Mesenteric fat pad (tissue), 1 donor: ENCODE results near the gene ZNF160. TPM values are rescaled to one million over a fixed set of nuclear protein-coding genes. Genes with fewer than 3 reads are reported as not detected.
"Not testable (repeated sequence)": the region's sequence is repeated elsewhere in the genome, so short reads cannot be mapped to it uniquely, and the experiment has no call there.

Experiments
- DNase-seq: peaks from one replicate; pipeline ENCODE4 v3.0.0-alpha.2; 2020; ENCODE audit warnings: low spot score
- total RNA-seq: library from RNA; stranded (reverse); fragmentation: NEBNext Ultra II Directional; extraction: Animal tissue kit (Norgen Biotek cat#: 25700); gene quantifications from one replicate; pipeline ENCODE4 v1.2.1, GENCODE V29; 2021
- donor health status: DM: yes; HTN: yes; CAD: no.

The ZNF160 gene
- total RNA-seq, 1 donor from 2014 or later: 32.8 TPM

DNA sequence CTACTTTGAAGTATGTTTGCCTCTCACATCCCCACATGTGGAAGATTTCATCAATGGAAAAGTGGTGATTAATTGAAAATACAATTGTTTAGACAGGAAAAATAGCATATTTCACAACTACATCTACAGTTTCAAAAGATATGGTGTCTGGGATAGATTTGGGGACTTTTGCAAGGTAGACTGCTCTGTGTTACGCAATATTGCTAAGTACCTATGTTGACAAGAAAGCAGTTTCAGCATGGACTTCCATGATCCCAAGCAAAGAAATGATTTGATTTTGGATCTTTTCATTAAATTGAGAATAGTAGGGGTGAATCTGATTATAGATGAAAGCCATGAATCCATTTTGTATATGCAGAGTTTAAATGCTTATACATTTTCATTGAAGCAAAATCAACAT, 10.5 kb downstream of the ZNF160 start:
- no peak for DNase-seq

DNA sequence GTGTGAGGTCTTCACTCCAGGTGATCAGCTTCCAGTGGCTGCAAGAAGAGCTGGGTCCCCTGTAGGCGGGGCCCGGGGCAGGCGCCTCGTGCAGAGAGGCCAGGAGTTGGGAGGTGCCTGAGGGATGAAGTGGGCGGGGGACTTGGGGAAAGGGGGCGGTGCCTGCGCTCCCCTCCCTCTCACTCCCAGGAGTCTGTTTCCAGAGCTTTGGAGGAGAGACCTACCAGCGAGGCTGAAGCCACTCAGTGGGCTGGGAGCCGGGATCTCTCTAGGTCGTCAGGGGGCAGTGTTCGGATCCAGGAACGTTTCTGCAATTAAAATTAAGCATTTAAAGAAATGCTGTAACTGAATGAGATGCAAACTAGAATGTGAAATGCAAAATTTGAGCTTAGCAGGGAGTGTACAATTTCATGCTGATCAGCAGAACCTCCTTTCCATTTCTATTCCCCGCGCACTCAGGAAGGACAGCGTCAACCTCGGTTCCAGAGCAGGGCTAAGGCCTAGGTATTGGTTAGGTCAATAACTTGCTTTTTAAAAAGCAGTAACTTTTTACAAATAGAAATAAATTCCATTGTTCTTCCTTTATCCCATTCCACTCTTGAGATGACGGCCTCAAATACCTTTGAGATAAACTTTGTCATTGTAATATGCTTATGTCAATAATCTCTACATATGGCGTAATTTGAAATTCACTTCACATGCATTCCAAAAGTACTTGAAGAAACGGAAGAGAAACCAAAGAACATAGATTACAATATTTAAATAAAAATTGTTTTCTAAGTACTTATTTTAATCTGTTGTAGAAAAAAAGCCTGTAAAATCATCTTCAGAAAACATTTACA, 11.6 kb downstream of the ZNF160 start:
- DNase-seq: no peak

DNA sequence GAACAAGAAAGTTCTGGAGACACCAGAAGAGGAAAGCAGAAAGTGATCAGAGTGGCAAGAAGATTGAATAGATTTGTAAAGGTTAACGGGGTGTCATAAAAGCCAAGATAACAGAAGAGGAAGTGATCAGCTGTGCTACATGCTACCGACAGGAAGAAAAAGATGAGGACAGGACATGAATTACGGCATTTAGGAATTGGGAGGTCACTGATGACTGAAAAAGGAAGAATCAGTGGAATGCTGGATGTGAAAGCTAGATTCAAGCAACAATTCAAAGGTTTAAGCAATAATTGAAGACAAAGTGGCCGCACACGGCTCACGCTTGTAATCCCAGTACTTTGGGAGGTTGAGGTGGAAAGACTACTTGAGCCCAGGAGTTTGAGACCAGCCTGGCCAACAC, 15.1 kb downstream of the ZNF160 start:
- no peak for DNase-seq

DNA sequence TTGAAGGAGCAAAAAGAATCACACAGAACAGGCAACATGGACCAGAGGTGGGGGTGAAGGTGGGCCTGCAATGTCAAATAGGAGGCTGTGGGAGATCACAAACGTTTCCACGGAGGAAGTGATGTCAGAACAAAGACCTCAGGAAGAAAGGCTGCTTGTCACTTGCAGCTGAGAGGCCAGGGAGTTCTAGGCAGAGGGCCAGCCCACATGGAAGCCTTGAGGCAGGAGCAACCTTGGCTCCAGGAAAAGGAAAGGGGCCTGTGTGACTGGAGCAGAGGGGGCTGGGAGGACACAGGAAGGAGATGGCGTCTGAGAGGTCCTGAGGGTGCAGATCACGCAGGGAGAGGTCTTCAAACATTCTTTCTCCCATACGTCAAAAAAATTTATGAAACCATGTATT, 16.3 kb downstream of the ZNF160 start:
- DNase-seq: no peak

DNA sequence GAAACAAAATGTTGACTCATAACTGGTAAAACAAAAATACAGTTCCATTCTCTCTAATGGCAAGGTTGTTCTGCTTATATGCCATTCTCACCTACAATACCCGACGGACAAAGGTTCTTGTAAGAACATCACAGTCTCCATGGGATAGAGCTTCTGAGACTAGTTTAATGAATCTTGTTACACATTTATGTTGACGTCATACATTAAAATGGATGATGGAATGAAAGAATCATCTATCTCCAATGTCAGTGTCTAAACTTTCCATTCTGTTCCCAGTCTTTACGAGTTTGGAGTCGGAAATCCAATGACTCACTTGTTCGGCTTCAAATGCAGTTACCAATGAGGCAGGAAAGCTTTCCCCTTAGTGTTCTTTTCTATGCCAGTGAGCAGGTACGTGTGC, 17.7 kb downstream of the ZNF160 start:
- DNase-seq: no peak

DNA sequence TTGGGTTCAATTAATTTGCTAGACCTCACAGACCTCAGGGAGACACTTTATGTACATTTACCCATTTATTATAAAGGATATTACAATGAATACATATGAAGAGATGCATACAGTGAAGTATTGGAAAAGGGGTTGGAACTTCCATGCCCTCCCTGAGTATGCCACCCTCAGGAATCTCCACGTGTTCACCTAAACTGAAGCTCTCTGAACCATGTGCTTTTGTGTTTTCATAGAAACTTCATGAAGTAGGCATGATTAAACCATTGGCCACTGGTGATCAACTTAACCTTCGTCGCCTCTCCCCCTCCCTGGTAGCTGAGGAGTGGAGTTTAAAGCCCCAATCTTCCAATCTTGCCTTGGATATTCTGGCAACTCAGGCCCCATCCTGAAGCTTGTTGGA, 20.3 kb downstream of the ZNF160 start:
- DNase-seq: no peak

DNA sequence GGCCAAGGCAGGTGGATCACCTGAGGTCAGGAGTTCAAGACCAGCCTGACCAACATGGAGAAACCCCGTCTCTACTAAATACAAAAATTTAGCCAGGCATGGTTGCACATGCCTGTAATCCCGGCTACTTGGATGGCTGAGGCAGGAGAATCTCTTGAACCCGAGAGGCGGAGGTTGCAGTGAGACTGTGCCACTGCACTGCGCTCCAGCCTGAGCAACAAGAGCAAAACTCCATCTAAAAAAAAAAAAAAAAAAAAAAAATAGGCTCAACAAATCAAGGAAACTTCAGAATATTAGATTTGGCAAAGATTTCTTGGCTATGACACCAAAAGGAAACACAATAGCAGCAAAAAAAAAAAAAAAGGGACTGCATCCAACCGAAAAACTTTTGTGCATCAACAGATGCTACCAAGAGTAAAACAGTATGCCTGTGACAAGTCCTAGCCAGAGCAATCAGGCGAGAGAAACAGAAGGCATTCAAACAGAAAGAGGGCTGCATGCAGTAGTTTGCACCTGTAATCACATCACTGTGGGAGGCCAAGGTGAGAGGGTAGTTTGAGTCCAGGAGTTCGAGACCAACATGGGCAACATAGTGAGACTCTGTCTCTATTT, 23.8 kb downstream of the ZNF160 start:
- DNase-seq: peak; percentile 35

DNA sequence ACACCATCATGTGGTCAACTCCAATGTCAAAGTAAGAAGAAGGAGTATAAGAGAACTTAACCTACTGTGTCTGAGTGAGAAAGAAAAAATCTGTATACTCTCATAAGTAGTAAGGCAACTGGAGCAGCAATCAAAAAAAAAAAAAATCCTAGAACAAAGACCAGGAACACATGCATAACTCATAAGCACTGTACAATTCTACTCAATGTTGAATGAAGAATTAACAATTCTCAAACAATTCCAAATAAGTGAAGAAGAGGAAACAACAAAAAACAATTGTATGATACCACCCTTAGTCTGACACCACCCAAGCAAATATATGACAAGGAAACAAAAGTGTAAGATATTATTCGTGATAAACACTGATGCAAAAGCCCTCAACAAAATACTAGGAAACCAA, 24.6 kb downstream of the ZNF160 start:
- DNase-seq: no peak

DNA sequence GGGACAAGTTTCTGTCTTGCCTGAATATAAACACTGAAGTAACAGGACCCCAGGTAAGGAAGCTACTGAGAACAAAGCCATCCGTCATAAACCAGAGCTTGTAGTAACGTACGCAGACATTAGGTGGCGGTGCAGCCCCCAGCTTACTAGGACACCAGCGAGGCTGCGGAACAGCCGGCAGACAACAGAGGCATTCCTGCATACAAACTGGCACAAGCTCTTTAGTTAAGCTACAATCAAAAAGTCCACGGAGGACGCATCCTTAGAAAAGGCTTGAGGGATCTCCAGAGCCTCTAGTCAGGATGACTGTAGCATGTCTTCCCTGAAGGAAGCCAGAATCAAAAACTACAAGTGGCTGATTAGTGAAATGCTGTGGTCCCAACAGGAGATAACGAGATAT, 26.2 kb downstream of the ZNF160 start:
- no peak for DNase-seq

DNA sequence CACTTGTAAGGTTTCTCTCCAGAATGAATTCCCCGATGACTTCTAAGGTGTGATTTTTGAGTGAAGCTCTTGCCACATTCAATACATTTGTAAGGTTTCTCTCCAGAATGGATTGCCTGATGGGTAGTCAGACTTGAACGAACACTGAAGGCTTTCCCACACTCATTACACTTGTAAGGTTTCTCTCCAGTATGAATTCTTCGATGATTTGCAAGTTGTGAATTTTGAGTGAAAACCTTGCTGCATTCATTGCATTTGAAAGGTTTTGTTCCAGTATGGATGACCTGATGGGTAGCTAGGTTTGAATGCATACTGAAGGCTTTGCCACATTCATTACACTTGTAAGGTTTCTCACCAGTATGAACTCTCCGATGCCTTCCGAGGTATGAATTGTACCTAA, 34.4 kb downstream of the ZNF160 start:
- no peak for DNase-seq

DNA sequence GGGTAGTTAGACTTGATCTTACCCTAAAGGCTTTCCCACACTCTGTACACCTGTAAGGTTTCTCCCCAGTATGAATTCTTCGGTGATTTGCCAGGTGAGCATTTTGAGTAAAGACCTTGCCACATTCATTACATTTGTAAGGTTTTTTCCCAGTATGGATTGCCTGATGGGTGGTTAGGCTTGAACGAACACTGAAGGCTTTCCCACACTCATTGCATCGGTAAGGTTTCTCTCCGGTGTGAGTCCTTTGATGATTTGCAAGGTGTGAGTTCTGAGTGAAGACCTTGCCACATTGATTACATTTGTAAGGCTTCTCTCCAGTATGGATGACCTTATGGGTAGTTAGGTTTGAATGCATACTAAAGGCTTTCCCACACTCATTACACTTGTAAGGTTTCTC, 35.0 kb downstream of the ZNF160 start:
- DNase-seq: no peak

DNA sequence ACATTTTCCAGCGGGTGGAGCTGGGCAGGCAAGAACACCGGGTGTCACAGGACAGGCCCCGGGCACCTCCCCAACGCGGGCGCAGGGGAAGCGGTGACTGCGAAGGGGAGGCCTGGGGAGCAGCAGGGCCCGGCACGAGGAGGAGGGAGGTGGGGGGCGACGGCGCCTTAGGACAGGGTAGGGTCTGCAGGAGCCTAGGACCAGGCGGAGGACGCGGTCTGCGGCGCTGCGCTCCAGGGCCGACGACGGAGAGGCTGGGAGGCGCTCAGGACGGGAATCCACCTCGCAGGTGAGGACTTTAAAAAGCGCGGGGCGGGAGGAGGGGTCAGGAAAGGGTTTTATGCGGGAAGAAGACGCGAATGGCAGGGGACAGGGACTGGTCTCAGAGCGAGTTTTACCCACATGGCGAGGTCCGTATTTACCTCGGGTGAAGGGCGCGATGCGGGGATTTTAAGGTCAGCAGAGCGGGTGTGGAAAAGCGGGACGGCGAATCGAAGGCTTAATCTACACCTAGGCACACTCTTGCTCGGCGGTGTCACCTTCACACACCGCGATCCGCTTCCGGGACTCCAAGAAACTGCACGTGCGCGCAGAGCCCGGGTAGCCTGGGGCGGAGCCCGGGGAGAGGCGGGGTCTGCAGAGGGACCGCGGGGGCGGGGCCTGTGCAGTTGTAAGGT, 45.2 kb downstream of the ZNF160 start:
- no peak for DNase-seq

DNA sequence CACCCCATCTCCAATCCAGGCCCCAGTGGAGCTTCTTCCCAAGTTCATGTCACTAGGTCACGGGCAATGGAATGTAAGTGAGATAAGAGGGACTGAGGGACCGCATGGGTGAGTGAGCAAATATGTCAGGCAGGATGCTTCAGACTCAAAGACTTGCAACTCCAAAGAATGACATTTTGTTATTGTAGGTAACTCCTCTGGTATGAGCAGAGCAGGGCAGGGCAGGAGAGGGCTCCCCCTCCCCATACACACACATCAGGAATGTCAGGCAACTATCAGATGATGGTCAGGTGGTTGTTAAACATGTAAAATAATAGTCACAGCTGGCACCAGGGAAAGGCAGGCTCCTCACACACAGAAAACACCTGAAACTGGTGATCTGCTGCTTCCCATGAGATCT, 48.1 kb downstream of the ZNF160 start:
- DNase-seq: no peak

DNA sequence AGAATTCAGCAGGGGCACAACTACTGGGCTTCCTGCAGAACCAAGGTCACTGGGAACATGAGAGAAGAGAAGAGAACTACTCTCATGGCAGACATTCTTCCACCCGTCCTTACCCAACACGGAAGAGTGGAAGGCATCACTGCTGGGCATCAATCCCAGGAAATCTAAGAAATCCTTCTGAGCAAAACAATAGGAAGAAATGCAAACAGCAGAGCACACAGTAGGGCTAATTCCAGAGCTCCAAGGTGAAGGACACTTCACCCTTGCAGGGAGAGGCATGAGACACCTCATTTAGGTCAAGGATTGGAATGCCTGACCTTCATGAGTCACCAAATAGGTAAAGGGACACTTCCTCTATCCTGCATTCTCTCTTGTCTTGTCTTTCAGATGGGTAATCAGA, 55.8 kb downstream of the ZNF160 start:
- no peak for DNase-seq

DNA sequence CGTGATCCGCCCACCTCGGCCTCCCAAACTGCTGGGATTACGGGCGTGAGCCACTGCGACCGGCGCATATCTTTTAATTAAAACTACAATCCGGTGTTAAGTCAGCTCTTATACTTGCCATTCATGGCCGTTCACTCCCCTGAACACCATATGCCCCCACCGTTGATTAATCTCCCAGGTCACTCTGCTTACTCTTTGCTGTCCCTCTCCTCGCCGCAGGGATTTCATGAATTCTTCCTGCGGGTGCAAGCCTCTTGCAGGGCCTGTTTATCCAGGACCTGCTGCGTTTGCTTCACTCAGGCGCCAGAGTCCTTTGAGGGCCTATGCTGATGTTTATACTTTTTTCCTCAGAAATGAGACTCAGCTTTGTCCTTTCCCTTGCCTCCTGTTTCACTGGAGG, 57.7 kb downstream of the ZNF160 start:
- DNase-seq: no peak

DNA sequence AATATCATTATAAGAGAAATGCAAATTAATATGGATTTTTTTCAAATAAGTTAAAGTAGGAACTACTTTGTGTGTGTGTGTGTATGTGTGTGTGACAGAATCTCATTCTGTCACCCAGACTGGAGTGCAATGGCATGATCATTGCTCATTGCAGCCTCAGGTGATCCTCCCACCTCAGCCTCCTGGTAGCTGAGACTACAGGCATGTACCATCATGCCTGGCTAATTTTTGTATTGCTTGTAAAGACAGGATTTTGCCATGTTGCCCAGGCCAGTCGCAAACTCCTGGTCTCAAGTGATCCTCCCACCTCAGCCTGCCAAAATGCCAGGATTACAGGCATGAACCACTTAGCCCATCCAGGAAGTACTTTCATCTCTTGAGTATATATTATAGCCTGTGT, 61.9 kb downstream of the ZNF160 start:
- no peak for DNase-seq

DNA sequence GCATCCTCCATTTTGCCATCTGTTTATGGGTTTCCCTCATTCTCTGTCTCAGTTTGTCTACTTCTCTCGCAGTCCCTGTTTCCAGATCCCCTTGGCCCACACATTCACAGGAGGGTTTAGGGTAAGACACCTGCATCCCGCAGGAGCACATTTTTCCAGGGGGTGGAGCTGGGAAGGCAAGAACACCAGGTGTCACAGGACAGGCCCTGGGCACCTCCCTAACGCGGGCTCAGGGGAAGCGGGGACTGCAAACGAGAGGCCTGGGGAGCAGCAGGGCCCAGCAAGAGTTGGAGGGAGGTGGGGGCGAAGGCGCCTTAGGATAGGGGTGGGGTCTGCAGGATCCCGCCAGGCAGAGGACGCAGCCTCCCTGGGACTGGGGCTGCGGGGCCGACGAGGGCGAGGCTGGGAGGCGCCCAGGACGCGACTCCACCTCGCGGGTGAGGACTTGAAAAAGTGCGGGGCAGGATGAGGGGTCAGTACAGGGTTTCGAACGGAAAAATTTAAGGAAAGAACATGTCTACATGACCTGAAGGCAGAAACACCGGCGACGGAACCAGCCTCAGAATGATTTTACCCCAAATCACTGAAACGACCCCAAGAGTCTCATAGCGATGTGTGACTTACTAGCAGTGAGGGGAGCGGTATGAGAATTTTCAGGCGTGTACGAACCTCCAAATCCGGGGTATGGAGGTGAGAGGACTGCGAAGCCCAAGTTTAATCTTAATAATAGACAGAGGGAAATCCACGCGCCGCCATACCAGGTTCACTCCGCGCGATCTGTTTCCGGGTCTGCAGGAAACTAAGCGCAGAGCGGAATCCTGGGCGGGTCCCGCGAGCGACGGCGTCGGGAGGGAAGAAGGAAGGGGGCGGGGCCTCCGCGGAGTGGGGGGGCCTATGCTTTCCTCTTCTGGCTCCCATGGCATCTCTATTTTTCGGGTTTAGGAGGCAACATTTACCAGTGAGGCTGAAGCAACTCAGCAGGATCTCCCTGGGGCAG, 65.8 kb downstream of the ZNF160 start:
- peak; percentile 74 for DNase-seq

DNA sequence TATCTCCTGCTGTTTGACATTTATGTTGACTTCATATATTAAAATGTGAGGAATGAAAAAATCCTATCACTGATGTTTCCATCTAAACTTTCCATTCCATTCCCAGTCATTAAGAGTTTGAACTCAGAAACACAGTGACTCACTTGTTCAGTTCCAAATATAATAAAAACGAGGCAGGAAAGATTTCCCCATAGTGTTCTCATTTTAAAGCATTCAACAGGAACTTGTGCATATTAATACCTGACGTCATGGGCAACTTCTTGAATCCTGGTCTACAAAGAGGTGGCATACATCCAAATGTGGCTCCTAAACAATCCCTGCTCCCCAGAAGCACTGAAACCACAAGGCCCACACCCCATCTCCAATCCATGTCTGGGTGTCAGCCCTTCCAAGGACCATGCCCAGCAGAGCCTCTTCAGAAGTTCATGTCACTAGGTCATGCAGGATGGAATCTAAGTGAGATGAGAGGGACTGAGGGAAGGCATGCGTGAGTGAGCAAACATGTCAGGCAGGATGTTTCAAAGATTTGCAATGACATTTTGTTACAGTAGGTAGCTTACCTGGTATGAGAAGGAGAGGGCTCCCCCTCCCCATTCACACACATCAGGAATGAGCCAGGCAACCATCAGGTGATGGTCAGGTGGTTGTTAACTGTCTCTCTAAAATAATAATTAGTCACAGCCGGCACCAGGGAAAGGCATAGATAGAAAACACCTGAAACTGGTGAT, 68.1 kb downstream of the ZNF160 start:
- DNase-seq: no peak

DNA sequence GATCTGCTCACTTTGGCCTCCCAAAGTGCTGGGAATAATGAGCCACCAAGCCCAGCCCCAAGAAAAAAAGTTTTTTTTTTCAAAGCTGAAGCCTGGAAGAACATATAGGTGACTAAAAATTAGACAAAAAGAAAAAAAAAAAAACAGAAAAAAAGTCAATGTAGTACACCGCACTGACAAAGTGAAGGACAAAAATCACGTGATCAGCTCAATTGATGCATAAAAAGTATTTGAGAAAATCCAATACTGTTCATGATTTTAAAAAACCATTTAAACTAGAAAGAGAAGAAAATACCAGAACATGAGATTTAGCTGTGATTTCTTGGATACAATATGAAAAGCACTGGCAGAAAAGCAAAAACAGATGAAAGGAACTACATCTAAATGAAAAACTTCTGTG, 69.2 kb downstream of the ZNF160 start:
- DNase-seq: no peak

DNA sequence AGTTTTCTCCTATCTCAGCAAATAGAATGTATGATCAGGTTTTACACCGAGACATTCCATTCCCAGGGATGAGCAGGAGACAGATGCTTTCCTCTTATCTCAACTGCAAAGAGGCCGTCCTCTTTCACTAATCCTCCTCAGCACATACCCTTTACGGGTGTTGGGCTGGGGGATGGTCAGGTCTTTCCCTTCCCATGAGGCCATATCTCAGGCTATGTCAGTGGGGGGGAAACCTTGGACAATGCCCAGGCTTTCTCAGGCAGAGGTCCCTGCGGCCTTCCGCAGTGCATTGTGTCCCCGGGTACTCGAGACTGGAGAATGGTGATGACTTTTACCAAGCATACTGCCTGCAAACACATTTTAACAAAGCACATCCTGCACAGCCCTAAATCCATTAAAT, 74.9 kb downstream of the ZNF160 start:
- DNase-seq: not testable (repeated sequence)

DNA sequence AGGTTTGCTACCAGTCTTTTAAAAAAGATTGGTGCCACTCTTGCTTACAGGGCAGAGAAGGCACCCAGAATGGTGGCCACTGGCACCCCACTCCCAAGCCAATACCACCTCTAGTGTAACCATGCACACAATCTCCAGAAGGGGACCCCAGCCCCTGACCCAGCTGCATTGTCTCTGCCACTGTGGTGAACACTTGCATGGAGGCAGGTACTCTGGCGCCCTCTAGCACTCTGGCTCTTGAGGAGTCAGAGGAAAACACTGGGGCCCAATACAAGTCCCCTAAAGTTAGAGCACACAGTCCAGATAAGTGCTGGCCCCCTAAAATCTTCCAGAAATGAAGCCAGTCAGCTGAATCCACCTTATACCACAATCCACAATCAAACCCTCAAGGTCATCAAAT, 83.5 kb downstream of the ZNF160 start:
- DNase-seq: no peak
